ENCODE data around the gene GCN1.

GCN1 gene

GRCh38 chr12:120077260-120077659 lies 117.3 kb downstream of the GCN1 start:
- in situ Hi-C loops (cut with MboI; ENCODE audit: low pct_unique_long_range_greater_than_20kb, low sequenced_read_pairs, unreplicated experiment) = loop anchor here (25.0 kb wide), 1 partner anchor 390 kb away; no protein-coding TSS in a partner anchor
- DNase-seq (ENCODE audit: low spot score) = no peak
- no peak for TF ChIP-seq CTCF (IDR thresholded peaks at IDR 0.05; ENCODE audit: extremely low read depth, insufficient read depth, missing control alignments)
